DMS53 (cell line): ENCODE data around the gene HRH1.
"Not testable (repeated sequence)": the region's sequence is repeated elsewhere in the genome, so short reads cannot be mapped to it uniquely, and the experiment has no call there.

Experiments used
- DNase-seq: peaks from one replicate; lab custom pipeline; 2025; lab: John Stamatoyannopoulos, UW

The HRH1 gene

DNA sequence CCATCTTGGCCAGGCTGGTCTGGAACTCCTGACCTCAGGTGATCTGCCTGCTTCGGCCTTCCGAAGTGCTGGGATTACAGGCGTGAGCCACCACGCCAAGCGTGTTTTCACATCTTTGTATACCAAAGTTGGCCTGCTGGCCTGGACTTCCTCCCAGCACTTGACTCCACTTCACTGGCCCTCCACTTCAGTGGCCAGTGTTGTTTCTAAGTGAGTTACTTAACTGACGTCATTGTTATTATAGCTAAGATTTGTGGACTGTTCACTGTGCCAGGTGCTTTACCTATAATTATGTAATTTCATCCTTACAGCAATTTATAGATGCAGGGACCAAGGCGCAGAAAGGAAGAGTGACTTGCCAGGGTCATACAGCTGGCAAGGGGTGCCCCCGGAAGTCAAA, 52.0 kb downstream of the HRH1 start:
- no peak for DNase-seq

DNA sequence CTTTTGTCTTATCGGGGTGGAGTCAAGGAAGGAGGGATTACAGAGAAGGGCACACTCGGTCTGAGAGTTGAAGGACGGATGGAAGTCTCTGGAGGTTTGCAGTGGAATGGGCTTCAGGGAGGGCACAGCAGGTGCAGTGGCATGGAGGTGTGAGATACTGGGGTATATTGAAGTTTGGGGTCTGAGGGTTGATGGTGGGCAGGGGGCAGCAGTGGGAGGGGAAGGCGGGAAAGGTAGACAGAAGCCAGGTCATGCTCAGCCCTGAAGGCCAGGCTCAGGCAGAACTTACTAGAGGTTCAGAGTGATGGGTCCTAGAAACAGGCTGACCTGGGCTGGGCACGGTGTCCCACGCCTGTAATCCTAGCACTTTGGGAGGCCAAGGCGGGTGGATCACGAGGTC, 52.7 kb downstream of the HRH1 start:
- DNase-seq = no peak

DNA sequence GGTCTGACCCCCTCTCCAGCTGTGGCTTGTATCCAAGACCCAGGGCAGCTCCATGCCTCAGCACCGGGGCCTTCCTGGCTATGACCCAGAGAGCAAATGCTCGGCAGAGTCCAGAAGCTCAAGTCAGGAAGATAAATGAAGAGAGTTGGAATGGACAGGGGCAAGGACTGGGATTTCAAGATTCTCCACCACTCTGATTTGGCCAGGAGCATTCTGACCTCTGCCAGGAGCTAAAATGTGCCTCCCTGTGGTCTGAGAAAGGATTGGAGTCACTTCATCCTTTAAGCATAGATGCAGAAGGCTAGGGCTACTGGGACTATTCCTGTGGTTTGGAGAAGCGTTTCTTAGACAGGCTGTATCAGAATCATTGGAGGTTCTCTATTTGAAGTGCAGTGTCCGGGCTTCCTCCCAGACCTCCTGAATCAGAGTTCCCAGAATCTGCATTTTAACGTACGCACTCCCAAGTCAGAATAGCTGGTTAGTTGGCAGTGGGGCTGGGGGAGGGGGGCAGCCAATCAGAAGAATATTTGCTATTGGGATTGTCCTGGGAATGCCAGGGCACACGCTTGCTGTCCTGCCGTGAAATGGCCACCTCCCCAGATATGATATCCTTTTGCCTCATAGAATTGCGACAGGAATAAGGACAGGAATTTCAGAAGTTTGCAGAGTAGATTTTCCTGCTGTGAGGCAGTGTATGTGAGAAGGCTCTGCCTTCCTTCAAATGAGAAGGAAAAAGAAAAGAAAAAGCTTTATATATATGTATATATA, 57.4 kb downstream of the HRH1 start:
- no peak for DNase-seq

DNA sequence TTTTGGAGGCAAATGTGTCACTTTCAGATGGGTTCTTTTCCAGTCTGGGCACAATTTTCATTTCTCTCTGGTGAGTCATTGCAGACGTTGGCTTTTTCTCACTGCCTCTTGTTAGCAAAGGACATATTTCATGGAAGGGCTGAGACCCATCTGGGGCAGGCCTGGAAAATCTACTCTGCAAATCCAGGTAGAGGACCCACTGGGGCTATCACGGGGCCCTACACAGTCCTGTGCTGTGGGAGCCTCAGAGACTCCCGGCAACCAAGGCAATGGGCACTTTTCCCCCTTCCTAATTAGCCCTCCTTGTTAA, 58.0 kb downstream of the HRH1 start:
- DNase-seq = no peak

DNA sequence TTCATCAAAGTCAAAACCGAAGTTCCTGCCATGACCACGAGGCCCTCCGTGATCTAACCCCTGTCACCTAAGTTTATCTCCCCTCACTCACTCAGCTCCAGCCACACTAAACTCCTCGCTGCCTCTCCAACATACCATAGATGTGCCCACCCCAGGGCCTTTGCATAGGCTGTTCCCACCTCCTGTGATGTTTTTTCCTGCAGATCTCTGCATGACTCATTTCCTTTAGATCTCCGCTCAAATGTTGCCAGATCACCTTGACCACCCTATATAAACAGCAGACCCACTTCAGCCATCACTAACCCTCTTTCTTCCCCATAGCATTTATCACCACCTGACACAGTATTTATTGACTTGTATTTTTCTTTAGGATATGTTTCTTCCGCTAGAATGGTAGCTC, 58.5 kb downstream of the HRH1 start:
- no peak for DNase-seq

DNA sequence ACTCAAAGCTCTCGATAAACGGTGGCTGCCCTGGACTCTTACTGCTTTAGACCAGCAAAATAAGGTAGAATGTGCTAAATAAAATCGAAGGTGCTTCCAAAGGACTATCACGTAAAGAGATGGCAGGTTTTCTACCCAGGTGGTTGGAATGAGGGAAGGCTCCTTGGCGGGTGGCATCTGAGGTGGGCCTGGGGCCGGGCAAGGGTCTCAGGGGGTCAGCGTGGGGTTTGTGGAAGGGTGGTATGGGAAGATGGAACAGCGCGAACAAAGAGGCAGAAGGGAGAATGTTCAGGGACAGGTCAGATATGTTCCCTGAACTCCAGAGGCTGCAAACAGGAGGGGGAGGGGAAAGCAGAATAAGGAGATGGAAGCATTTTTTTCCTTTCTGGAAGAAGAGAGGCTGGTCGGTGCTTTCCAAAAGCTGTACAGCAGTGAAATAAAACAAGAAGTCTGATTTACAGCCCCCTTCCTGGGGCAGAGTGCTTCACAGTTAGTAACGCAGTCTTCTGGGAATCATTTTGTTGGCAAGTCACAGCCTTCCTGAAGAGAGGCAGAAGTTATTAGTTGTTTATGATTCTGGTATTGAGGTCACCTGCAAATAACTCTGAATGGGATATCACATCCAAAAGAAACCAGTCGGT, 59.6 kb downstream of the HRH1 start:
- DNase-seq = no peak

DNA sequence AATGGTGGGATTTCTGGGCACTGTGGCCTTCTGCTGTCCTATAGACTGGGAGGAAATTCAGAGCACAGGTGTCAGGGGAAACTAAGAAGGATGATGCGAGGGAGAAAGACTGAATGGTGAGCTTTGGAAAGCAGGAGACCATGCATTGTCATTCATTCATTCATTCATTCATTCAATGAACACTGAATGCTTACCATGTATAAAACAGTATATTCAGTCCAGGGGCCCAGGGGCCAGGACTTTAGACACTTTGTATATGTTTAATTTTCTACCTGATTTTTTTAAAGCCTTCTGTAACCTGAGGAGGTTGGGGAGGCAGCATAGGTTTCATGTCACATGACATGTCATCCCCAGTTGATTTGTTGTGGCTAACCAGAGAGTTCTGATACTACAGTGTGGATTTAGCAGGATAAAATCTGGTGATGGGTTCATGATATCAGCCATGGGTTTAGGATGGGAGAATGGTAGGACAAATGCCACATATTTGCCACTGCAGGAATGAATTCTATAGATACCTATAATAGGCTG, 60.2 kb downstream of the HRH1 start:
- no peak for DNase-seq

DNA sequence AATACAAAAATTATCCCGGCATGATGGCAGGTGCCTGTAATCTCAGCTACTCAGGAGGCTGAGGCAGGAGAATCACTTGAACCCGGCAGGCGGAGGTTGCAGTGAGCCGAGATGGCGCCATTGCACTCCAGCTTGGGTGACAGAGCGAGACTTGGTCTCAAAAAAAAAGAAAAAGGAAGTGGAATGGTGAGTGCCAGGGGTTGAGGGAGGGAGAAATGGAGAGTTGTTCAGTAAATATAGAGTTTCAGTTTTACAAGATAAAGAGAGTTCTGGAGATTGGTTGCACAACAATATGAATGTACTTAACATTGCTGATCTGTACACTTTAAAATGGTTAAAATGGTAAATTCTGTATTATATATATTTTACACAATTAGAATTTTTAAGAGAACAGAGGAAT, 63.1 kb downstream of the HRH1 start:
- DNase-seq = not testable (repeated sequence)

DNA sequence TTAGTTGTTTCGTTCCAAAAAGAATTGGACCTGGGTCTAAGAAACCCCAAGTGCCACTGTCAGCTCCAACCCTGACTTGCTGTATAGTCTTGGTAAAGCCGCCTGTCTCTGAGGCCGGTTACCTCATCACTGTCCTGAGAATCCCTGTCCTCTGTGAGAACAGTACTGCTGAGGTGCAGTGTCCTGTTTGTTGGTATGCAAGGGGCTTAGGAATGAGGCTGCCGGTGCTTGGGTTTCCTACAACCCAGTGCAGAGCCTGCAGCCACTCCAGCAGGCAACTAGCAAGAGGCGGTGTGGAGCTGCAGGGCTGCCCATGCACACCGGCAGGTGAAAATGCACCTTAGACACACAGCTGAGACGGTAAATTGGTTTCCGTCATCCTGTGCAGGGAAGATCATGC, 65.9 kb downstream of the HRH1 start:
- no peak for DNase-seq

DNA sequence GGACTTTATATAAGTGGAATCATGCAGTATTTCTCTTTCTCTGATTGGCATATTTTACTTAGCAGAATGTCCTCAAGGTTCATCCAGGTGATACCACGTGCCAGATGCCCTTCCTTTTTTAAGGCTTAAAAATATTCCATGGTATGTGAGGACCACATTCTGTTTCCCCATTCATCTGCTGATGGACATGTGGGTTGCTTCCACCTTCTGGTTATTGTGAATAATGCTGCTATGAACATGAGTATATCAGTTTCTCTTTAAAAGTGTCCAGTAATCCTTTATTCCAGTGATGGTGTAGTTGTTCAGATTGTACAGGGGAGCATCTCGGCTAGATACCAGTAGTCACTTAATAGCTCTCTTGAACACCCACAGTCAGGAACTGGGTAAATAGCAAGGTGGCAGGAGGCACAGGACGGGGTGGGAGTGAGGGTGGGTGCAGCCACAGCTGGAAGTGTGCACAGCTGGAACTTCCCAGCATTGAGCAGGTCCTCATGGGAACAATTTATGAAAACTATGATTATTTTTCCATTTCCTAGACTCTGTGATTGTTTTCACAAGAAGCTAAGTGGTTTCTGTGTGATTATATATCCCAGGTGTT, 67.6 kb downstream of the HRH1 start:
- no peak for DNase-seq

DNA sequence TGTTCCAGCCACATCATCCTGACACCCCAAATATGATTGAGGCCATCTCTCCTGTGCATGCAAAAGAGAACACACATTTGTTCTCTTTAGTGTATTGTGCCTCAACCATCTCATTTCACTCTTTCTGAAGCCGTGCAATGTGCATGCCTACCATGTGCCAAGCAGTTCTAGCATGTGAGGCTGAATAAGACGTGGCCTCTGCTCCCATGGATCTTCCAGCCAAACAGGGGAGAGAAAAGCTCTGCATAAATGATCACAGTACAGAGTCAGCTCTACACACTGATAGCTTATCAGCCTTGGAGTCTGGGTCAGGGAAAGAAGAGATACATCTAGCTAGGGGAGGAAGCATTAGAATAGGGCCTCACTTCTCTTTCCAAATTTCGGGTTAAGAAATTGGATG, 69.7 kb downstream of the HRH1 start:
- DNase-seq = no peak

DNA sequence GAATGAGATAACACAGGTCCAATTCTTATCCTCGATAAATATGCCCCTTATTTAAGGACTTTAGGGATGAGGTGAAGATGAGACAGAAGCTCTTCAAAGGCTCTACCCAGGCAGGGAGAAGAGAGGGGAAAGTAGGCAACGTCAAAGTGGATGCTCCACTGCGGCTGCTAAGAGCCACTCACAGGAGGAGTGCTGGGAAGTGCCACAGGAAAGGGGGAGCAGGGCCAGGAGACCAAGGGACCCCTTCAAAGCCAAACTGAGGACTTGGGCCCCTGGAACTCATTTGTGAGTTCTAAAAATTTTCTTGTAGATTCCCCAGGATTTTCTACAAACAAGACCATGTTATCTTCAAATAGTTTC, 70.6 kb downstream of the HRH1 start:
- no peak for DNase-seq

DNA sequence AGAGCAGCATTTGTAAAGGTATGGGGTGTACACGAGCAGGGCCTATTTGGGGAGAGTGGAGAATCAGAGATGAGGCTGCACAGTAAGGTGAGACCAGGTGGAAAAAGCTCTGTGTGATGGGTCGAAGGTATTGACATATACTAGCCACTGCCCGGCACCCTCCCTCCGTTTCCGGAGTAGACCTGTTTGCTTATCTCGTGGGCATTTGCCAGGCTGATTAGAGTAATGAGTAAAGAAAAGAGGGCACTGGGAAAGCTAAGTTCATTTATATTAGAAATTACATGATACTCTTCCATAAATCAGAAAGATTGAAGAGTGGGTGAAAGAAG, 71.7 kb downstream of the HRH1 start:
- no peak for DNase-seq

DNA sequence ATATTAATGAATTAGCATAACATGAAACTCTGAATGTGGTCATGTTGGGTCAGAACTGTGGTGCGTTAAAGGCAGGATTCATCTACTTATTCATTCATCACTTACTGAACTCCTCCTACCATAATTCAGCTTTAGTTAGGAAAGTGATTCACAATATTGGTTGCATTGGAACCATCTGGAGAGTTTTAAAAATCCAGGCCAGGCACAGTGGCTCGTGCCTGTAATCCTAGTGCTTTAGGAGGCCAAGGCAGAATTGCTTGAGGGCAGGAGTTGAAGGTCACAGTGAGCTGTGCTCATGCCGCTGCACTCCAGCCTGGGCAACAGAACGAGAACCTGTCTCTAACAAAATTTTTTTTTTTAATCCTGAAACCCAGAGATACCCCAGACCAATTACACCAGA, 73.7 kb downstream of the HRH1 start:
- DNase-seq = no peak

DNA sequence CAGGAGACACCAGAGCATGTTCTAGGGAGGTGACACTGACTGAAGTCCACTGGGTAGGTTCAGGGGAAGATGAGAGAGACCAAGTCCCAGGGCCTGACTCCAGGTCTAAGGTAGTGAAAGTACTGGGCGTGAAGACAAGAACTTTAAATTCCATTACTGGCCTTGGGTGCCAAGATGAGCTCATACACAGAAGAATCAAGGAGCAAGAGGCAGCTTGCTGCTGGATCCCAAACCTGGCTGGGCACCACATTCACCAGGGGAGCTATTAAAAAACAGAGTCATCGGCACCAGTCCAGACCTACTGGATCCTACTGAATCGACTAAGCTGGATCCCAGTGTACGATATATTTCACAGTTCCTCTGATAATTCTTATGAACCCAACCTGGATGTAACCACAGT, 75.8 kb downstream of the HRH1 start:
- DNase-seq = no peak

DNA sequence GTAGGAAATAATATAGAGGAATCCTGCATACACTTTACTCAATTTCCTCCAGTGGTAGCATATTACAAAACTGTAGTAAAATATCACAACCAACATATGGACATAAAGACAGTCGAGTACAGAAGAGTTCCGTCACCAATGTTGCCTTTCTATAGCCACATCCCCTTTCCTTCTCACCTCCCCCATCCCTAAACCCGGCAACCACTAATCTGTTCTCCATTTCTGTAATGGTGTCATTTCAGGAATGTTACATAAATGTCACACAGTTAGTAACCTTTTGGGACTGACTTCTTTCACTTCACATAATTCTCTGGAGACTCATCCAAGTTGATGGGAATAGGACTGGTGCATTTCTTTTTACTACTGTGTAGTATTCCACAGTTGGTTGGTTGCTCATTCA, 76.5 kb downstream of the HRH1 start:
- DNase-seq = no peak

DNA sequence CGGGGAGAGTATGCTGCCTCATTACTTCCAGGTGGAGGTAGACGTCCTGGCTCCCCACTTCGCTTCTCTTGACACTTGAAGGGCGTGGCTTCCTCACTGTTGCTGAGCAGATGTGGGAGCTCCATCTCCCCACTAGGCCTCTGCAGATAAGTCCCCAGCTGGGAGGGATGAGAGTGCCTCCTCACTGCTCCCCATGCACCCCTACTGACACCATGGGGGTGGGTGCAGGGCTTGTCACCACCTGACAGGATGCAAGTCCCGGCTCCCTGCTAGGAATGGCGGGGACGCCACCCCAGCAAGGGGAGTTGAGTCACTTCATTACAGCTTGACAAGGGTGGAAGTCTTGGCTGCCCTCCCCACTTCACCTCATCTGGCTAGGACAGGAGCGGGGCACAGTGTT, 81.1 kb downstream of the HRH1 start:
- no peak for DNase-seq

DNA sequence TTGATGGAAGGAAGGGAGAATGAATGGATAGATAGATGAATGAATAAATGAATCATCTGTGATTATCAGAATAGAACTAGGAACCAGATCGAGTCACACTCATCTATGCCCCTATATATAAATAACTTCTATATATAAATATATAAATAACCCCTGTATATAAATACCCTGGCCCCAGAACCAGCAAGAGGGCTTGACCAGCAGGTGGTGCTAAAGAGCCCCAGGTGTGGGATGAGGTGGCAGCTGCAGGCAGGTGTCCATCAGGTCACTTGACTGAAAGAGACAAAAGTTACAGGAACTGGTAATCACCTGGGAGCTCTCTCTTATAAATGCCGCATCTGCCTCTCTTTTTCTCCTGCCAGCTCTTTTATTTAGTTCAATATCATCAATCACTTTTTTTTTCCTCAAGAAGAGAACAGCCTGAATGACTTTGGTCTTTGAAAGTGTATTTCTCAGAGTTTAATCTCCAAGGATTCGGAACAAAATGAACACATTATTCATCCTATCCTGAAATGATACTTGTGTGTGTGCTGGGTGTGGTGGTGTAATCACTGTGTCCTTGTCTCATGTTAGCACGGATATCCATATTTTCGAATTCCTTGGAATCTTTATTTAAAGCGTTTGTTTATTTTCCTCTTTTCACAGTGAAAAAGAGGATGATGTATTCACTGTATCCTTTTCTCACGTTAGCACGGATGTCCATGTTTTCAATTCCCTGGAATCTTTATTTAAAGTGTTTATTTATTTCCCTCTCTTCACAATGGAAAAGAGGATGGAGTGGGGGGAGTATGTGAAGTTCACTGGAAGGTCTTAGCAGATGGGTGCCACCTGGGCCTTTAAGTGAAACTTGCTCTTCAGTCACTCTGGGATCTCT, 82.5 kb downstream of the HRH1 start:
- DNase-seq = peak; percentile 82

DNA sequence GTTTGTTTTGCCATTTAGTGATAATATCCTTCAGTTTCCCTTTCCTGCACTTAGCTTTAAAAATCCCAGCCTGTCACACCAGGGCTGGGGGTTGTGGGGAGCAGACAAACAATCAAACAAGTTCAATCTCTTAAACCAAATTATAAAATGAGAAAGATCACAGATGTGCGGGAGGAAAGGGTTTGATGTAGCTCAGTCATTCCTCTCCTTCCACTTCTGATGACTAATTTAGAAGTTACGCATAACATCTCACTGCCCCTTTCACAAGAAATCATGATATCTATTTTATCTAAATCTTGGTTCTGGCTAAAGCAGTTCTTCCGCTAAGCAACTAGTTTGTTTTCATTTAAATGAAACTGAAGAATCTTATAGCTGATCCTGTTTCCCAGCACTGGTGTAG, 83.8 kb downstream of the HRH1 start:
- no peak for DNase-seq

DNA sequence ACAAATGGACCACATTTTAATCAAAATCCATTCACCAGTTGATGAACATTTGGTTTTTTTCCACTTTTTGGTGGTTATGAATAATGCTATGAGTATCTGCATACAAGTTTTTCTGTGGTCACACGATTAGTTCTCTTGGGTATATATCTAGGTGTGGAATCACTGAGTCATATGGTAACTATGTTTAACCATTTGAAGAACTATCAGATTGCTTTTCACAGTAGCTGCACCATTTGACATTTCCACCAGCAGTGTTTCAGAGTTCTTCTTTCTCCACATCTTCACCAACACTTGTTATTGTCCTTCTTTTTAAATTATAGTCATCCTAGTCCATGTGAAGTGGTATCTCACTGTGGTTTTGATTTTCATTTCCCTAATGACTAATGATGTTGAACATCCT, 84.6 kb downstream of the HRH1 start:
- no peak for DNase-seq

DNA sequence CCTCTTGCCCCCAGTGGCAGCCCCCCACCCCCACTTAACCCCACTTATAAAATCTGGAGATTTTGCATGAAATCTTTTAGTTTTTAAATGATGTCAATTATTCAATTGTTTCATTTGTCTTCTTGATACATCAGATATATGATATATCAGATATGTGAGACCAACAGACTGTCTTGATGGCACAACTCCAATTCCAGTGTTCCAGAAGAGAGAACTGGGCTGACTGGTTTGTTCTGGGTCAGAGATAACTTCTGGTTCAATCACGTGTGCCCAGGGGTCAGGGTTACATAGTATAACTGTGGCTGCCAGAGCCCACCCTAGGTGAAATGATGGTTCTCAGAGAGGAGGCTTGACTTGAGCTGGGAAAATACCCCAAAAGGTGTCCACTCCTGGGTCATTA, 85.5 kb downstream of the HRH1 start:
- no peak for DNase-seq

DNA sequence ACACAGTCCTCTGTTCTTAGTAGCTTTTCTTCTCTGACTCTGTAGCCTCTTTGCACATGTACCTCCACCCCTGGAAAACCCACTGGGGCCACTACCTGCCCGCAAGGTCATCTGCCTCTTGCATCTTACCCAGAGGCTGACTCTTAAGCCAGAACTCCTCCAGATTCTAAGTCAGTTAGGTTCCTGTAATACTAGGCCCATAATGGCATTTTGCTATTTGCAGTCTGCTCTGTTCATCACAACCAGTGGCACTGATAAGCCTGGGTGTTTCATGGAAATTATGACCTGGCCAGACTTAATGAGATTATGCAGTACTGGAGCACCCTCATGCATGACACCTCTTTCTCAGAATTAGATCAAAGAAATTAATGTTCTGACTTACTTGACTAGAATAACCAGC, 86.2 kb downstream of the HRH1 start:
- no peak for DNase-seq

DNA sequence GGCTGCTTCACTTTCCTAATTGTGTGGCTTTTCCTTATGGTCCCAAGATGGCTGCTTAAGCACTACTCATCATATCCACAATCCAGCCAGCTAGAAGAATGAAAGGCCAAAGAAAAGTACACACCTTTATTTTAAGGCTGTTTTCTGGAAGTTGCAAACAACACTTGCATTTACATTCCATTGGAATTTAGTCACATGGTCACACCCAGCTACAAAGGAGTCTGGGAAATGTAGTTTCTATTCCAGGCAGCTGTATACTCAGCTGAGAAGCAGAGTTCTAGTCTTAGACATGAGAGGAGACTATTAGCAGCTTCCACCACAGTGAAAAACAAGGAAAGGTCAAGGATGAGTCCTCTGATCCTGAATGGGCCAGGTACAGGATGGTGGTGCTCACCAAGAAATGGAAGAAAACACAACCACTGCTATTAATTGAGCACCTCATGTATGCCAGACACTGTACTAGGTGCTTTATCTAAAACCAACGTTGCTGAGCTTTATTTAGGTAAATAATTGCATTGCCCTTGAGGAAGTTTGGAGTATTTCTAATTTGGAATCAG, 89.9 kb downstream of the HRH1 start:
- DNase-seq = no peak
